HG02938 (cell line): ENCODE data around the gene GAS2L2.

Source experiments
- ATAC-seq: cut with Tn5 transposase; IDR thresholded peaks from one replicate; pipeline ENCODE4 v1.9.1; 2021; ENCODE audit warnings: mild to moderate bottlenecking, moderate library complexity; ENCODE audit not compliant: unreplicated experiment

GAS2L2 gene

GRCh38 chr17:35748341-35748841 lies 4.6 kb downstream of the GAS2L2 start:
- no peak for ATAC-seq

- ATAC-seq: no peak
These were observed 5.5 kb downstream of the GAS2L2 start for GRCh38 chr17:35747540-35748017.

DNA sequence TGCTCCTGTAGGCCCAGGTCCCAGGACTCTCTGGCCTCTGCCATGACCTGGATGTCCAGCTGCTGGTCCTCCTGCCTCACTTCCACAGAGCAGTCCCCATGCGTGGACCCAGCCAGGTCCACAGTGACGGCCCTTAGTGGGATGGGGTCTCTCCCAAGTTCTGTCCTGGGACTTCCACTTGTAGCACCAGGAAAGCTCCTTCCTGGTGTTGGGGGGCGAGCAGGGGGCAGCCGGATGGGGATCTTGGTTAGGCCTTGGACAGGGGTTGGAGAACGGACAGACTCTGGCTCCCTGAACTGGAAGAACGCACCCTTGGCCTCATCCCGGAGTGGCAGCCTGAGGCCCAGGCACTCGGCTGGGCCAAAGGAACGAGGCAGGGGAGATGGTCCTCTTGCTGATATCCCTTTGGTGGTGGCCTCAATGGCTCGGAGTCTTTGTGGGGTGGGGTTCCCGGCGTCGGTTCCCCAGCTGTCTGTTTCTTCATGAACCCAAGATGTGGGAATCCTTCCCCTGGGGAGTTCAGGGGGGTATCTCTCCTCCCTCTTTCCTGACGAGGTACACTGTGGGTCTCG lies 7.2 kb downstream of the GAS2L2 start:
- ATAC-seq: no peak

GRCh38 chr17:35745246-35745645 lies 7.8 kb downstream of the GAS2L2 start:
- no peak for ATAC-seq

- ATAC-seq: no peak
These were observed 8.2 kb downstream of the GAS2L2 start for GRCh38 chr17:35744830-35745229.

DNA sequence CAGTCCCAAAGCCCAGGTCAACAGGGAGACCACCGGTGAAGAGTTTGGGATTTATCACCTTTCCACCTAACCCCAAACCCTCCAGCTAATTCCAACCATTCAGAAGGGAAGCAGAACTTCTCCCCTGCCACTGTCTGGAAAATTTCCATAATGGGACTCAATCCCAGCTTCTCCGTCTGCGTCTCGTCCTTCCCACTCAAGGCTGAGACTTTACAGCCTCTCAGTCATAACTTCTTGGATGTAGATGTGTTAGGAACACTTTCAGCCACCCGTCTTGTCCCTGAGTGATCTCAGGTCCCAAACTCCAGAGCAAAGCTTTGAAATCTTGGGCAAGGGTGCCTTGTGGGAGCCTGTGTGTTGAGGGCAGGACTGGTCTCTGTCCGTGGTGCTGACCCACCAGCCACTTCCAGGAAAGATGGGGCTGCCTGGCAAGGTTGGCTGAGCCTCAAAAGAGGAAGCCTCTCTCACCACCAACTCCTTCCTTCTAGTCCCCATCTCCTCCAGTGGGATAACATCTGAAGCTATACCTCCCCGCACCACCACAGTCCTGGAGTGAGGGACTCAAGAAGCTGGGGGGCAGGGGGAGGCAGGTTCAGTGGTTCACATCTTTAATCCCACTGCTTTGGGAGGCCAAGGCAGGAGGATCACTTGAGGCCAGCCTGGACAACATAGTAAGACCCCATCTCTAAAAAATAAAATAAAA lies 9.3 kb downstream of the GAS2L2 start:
- no peak for ATAC-seq

GRCh38 chr17:35742896-35743477 lies 10.1 kb downstream of the GAS2L2 start:
- no peak for ATAC-seq

GRCh38 chr17:35742496-35742895 lies 10.5 kb downstream of the GAS2L2 start:
- no peak for ATAC-seq

- no peak for ATAC-seq
These were observed 11.8 kb downstream of the GAS2L2 start for GRCh38 chr17:35740997-35741931.

DNA sequence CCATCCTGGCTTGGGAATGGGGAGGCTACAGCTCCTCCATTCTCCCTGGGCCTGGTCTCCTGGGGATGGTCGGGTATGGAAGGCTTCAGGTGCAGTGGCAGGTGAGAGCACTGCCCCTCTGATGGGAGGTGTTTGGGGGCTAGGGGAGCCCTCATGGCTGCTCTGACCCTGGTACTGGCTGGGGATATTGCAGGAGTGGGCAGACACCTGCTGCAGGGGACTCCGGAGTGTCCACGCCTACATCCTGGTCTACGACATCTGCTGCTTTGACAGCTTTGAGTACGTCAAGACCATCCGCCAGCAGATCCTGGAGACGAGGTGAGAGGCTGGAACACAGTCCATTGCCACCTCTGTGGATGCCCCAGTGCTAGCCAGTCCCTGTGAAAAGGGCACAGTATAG lies 12.8 kb downstream of the GAS2L2 start:
- no peak for ATAC-seq

DNA sequence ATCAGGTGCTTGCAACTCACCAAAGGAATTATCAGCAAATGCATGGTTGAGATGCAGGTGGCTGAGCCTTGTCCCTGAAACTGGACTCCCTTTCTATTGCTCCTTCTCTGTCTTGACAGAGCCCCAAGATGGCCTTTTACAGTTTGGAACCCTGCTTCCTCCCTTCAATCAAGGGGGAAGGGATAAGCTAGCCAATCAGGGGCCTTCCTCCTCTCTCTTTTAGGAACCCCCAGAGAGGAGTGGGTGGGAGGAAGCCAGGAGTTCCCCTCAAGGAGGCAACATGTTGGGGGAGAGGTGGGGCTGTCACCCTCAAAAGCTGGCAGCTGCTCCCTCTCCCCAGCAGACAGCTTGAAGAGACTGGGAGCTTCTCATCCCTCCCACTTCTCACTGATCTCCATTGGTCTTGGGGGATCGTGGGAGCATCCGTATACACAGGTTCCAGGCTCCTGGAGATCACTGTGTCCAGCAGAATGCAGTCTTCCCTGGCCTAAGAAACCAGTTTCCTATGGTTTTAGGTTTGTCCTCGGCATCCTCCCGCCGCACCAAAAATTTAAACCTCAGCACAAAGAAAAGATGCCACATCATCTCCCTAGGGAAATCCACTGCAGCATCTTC lies 14.4 kb downstream of the GAS2L2 start:
- ATAC-seq: no peak

GRCh38 chr17:35736236-35736635 lies 16.8 kb downstream of the GAS2L2 start:
- ATAC-seq: no peak

GRCh38 chr17:35735036-35735805 lies 17.8 kb downstream of the GAS2L2 start:
- ATAC-seq: no peak

- no peak for ATAC-seq
These were observed 18.6 kb downstream of the GAS2L2 start for GRCh38 chr17:35734396-35734795.

DNA sequence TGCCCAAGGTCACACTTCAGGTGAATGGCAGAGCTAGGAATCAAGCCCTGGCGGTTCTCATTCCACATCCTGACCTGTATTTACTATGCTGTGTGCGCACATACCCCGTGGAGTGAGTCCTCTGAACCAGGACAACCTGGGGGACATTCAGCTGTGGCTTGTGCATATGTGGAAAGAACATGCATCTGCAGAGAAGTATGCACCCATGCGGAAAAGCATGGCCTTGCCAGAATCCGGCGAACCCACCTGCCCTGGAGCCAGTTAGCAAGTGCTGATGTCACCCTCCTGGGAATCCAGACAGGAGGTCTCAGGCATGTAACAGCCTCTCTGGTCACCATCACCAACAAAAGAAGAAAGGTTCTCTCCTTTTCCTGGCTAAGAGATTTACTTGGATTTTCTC lies 19.7 kb downstream of the GAS2L2 start:
- no peak for ATAC-seq

DNA sequence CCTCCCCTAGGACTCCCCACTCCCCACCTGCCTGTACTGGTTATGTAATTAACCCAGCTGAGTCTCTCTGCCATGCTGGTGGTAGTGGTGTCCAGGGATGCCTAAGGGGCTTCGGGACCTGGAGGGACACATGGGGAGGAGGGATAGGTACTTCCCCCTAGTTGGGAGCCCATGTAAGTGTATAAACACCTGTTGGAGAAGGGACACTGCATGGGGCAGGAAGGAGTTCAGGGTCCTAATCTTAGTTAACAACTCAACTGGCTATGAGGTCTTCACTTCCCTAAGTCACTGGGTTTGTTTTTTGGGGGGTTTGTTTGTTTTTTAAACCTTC lies 20.3 kb downstream of the GAS2L2 start:
- ATAC-seq: no peak

GRCh38 chr17:35731917-35732805 lies 20.9 kb downstream of the GAS2L2 start:
- no peak for ATAC-seq

DNA sequence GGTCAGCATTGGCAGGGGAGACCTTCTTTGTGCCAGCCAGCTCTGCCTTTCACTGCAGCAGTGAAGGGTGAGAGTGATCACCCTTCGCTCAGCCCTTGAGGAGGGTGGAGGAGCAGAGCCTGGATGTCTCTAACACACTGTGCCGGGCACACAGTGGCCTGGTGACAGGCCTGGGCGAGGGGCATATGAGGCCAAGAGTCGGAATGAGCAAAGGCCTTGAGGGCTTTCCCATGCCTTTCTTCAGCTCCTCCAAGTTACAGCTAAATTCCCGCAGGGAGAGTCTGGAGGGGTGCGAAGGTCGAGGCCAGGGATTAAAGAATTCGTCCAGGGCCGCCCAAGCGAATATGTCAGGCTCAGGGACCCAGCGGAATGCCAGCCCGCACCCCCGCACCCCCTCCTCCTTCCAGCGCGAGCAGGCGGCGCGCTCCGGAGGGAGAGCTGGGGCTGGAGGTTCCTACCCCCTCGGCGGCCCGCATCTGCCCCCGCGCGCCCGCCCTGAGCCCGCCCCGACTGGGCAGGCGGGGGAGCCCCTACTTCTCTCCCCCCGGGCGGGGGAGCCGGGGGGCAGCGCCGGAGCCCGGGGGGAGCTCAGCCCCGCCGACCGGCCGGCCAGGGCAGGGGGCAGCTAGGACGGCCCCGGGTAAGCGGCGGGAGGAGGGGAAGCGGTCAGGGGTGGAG lies 21.7 kb downstream of the GAS2L2 start, which contains the start of gene RASL10B:
Gene RASL10B, plus strand, starts transcription at position 401 of the 678 bp plus-strand sequence. CDS start 3,546 bp downstream, outside the sequence.
- ATAC-seq: no peak
